Neuron (in vitro differentiated cells): ENCODE data around the gene COL5A2.

Experiments
- H2AFZ ChIP-seq: one replicate; pipeline ENCODE4 v1.6.1; 2013; ENCODE audit warnings: low read depth, mild to moderate bottlenecking, inconsistent platforms, low read length, moderate library complexity
- H3K27me3 ChIP-seq: one replicate; pipeline ENCODE4 v1.6.1; 2013; ENCODE audit warnings: low read length; ENCODE audit not compliant: insufficient read depth
- H3K36me3 ChIP-seq: one replicate; pipeline ENCODE4 v1.6.1; 2013; ENCODE audit warnings: low read length; ENCODE audit not compliant: insufficient read depth
- H3K4me1 ChIP-seq: one replicate; pipeline ENCODE4 v1.6.1; 2013; ENCODE audit warnings: low read length; ENCODE audit not compliant: insufficient read depth
- H3K4me3 ChIP-seq: 2 replicates; pipeline ENCODE4 v1.5.1; 2013; ENCODE audit warnings: mild to moderate bottlenecking, low read length, moderate library complexity
- H3K9me3 ChIP-seq: one replicate; pipeline ENCODE4 v1.6.1; 2013; ENCODE audit warnings: low read length

The COL5A2 gene

GRCh38 chr2:189128970-189129369 lies 50.6 kb downstream of the COL5A2 start:
- H3K4me1 ChIP-seq = no peaks in the 10 kb centered on the region
- H2AFZ ChIP-seq = no peak overlapping the region
- H3K4me3 ChIP-seq = no peak overlapping the region
- H3K9me3 ChIP-seq = no peaks in the 10 kb centered on the region
- no peaks in the 10 kb centered on the region for H3K36me3 ChIP-seq
- H3K27me3 ChIP-seq = no peaks in the 10 kb centered on the region

DNA sequence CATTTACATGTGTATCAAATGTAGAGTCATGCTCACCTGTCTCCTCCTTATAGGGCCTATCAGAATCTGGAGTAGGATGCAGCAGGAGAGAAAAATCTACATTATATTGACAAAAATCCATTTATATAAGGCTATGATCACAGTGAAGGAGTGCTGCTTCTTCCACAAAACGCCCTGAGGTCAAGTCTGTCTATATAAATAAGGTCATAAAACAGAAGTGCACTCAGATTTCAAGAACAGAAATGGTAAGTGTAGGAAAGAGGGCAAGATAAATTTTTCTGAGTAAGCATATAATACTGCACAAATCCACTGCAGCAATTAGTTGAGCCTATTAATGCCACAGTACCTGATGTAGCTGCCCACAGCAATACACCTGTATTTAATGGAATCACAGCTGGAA lies 51.8 kb downstream of the COL5A2 start:
- Histone ChIP-seq H3K27me3 (no peaks in the 10 kb centered on the region), H2AFZ (no peak overlapping the region), H3K9me3 (no peaks in the 10 kb centered on the region), H3K4me1 (no peaks in the 10 kb centered on the region), H3K4me3 (no peak overlapping the region), H3K36me3 (no peaks in the 10 kb centered on the region)

DNA sequence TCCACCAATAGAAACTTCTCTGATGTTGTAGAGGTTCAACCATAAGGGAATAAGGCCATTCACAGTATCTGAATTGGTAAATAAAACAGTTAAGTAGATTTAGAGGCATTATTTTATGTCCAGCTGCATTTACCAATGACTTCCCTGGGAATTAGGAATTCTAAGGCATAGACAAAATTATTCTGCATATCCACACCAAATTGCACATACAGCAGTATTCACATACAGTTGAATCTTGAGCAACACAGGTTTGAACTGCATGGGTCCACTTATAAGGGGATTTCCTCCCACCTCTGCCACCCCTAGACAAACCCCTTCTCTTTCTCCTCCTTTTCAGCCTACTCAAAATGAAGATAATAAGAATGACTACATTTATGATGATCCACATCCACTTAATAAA lies 54.4 kb downstream of the COL5A2 start:
- H3K4me3 ChIP-seq = no peak overlapping the region
- H3K4me1 ChIP-seq = no peaks in the 10 kb centered on the region
- no peaks in the 10 kb centered on the region for H3K27me3 ChIP-seq
- no peaks in the 10 kb centered on the region for H3K36me3 ChIP-seq
- no peaks in the 10 kb centered on the region for H3K9me3 ChIP-seq
- no peak overlapping the region for H2AFZ ChIP-seq

DNA sequence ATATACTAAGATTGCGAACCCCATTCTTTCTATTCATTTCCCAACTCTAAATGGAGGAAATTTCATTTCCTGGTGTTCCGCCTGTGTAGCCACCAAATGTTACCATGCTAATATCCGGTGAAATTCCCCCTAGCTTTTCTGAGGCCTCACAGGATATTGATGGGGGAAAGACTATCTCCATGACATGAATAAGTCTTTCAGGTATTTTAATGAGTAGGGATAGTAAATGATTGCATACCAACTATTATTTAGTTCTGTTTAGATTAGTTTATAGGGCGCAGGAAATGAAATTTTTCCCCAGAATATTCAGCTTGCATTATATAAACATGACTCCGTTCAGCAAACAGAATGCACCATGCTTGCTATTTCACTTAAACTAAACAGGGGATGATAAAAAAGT lies 55.4 kb downstream of the COL5A2 start:
- no peaks in the 10 kb centered on the region for H3K27me3 ChIP-seq
- H3K4me1 ChIP-seq = no peaks in the 10 kb centered on the region
- no peak overlapping the region for H2AFZ ChIP-seq
- no peaks in the 10 kb centered on the region for H3K36me3 ChIP-seq
- H3K9me3 ChIP-seq = no peaks in the 10 kb centered on the region
- H3K4me3 ChIP-seq = no peak overlapping the region

- Histone ChIP-seq H2AFZ (no peak overlapping the region), H3K4me1 (peaks cover 13% of the 10 kb centered on the region), H3K36me3 (no peaks in the 10 kb centered on the region), H3K4me3 (no peak overlapping the region), H3K27me3 (no peaks in the 10 kb centered on the region), H3K9me3 (no peaks in the 10 kb centered on the region)
These were observed 61.2 kb downstream of the COL5A2 start for GRCh38 chr2:189118386-189118785.

GRCh38 chr2:189116979-189117378 lies 62.6 kb downstream of the COL5A2 start:
- peaks cover 13% of the 10 kb centered on the region for H3K4me1 ChIP-seq
- H3K27me3 ChIP-seq = no peaks in the 10 kb centered on the region
- H3K9me3 ChIP-seq = no peaks in the 10 kb centered on the region
- no peak overlapping the region for H2AFZ ChIP-seq
- no peak overlapping the region for H3K4me3 ChIP-seq
- no peaks in the 10 kb centered on the region for H3K36me3 ChIP-seq

DNA sequence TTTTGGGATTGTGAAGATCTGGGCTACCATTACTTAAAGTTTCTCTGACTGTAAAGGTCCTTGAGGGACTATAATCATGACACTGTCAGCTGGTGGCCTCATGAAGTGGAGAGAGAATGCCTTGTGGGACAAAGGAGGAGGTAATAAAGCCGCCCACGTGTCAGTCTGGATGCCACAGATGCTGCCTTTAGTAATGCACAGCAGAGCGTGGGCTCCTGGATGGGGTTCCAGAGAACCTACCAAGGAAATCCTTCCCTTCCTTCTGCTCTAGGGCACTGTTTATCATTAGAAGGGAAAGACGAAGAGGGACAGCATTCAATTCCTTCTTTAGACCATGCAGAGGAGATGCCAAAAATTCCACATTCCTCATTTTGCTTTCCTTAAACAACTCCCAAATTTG lies 63.5 kb downstream of the COL5A2 start:
- Histone ChIP-seq H2AFZ (no peak overlapping the region), H3K27me3 (no peaks in the 10 kb centered on the region), H3K4me3 (no peak overlapping the region), H3K36me3 (no peaks in the 10 kb centered on the region), H3K9me3 (no peaks in the 10 kb centered on the region), H3K4me1 (peaks cover 13% of the 10 kb centered on the region)

- Histone ChIP-seq H3K36me3 (no peaks in the 10 kb centered on the region), H3K4me1 (peaks cover 14% of the 10 kb centered on the region), H3K9me3 (no peaks in the 10 kb centered on the region), H2AFZ (no peak overlapping the region), H3K4me3 (no peak overlapping the region), H3K27me3 (no peaks in the 10 kb centered on the region)
These were observed 64.4 kb downstream of the COL5A2 start for GRCh38 chr2:189115126-189115525.

DNA sequence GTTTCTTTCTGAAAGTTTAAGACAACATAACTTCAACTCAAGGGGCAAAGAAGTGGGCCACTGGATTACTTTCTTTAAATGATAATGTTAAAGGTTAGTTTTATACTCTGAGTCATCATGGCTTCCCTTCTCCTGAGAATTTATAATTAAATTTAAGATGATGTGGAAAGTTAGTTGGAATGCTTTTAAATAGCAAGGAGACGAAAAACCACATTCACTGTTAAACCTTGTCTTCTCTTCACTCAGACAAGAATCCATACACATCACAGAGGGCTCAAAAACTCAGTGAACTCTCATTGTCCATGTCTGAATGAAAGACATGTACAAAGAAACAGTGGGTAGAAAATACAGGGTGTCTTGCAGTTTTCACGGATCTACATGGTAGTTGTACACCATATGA lies 65.6 kb downstream of the COL5A2 start:
- no peak overlapping the region for H2AFZ ChIP-seq
- no peaks in the 10 kb centered on the region for H3K9me3 ChIP-seq
- H3K4me3 ChIP-seq = no peak overlapping the region
- peaks cover 15% of the 10 kb centered on the region for H3K4me1 ChIP-seq
- no peaks in the 10 kb centered on the region for H3K36me3 ChIP-seq
- H3K27me3 ChIP-seq = no peaks in the 10 kb centered on the region

DNA sequence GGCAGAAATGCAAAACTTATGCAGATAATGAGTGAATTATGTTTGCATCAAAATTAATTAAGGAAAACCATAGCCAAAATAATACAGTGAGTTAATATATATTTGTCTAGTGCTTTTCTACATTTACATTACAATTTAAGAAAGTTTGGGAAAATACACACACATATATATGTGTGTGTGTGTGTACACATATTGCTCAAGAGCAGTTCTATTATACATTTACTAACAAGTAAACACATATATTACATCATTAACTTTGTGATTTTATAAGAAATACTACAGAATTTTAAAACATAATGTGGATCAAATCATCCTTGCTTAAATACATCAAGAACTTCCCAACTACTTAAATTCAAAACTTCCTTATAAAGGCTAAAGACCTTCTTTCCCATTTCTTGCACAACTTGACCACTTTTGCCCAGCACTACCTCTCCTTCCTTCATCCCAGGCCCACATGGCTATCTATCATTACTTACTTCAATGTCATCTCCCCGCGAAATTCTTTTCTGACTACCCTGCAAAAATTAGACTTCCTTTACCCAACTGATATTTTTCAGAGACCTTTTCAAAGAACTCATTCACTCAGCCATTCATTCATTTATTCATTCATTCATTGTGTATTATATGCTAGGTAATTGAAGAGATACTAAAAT lies 68.4 kb downstream of the COL5A2 start:
- H3K4me3 ChIP-seq = no peak overlapping the region
- no peaks in the 10 kb centered on the region for H3K36me3 ChIP-seq
- no peak overlapping the region for H2AFZ ChIP-seq
- H3K27me3 ChIP-seq = no peaks in the 10 kb centered on the region
- peaks cover 11% of the 10 kb centered on the region for H3K4me1 ChIP-seq
- H3K9me3 ChIP-seq = no peaks in the 10 kb centered on the region

DNA sequence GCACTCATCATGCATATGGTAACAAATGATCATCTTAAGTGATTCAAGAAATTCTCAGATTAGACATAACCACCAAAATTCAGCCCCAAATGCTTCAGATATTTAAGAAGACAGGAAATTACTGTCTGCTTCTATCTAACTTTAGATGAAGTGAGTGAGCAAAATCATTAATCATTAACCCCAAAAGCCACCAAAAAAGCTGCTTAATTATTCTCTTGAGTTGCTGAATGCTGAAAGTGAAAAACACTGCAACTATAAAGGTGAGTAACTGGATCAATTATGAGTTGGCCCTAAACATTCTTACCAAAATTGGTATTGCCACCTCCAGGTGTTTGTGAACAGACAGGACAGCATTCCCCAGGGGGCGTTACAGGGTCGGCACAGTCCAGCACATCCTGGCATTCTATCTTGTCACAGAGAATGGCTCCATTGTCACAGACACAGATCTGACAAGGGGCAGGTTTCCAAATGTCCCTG lies 69.6 kb downstream of the COL5A2 start:
- no peaks in the 10 kb centered on the region for H3K27me3 ChIP-seq
- H3K4me3 ChIP-seq = no peak overlapping the region
- H3K36me3 ChIP-seq = no peaks in the 10 kb centered on the region
- no peaks in the 10 kb centered on the region for H3K9me3 ChIP-seq
- peaks cover 11% of the 10 kb centered on the region for H3K4me1 ChIP-seq
- no peak overlapping the region for H2AFZ ChIP-seq

DNA sequence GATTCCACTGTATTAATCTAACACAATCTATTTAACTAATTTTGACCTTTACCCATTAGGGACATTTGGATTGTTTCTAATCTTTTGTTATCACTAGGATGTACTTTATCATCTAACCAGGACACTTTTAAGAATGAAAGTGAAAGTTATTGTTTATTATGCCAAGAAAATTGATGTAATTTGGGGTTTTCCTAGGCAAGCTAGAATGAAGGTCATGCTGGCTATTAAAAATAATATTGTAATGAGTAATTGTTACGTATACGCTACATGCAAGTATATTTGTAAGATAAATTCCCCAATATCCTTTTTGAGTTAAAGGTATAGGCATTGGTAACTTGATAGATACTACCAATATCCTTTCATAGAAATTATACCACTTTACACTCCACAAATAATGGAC lies 74.6 kb downstream of the COL5A2 start:
- Histone ChIP-seq H3K36me3 (no peaks in the 10 kb centered on the region), H3K4me1 (no peaks in the 10 kb centered on the region), H2AFZ (no peak overlapping the region), H3K27me3 (no peaks in the 10 kb centered on the region), H3K4me3 (no peak overlapping the region), H3K9me3 (no peaks in the 10 kb centered on the region)

DNA sequence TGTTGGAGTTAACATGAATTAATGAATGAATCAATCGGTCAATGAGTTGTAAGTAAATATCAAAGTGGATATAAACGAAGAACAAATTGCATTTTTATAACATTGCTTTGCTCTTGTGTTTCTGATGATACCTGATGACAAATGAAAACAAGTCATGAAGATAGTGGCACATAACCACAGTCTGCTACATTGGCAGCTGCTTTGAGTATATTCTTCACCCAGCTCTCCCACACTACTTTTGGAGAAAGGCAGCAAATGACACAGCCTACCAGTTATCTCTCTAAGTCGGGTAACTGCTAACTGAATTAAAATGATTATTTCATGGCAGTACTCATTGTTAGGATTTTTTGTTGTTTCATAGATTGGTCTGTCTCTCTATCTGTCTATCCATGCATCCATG lies 76.8 kb downstream of the COL5A2 start:
- no peaks in the 10 kb centered on the region for H3K4me1 ChIP-seq
- no peaks in the 10 kb centered on the region for H3K27me3 ChIP-seq
- H2AFZ ChIP-seq = no peak overlapping the region
- no peaks in the 10 kb centered on the region for H3K36me3 ChIP-seq
- H3K4me3 ChIP-seq = no peak overlapping the region
- H3K9me3 ChIP-seq = no peaks in the 10 kb centered on the region

GRCh38 chr2:189097934-189098333 lies 81.6 kb downstream of the COL5A2 start:
- H3K9me3 ChIP-seq = no peaks in the 10 kb centered on the region
- no peak overlapping the region for H3K4me3 ChIP-seq
- no peaks in the 10 kb centered on the region for H3K36me3 ChIP-seq
- no peak overlapping the region for H2AFZ ChIP-seq
- no peaks in the 10 kb centered on the region for H3K4me1 ChIP-seq
- H3K27me3 ChIP-seq = no peaks in the 10 kb centered on the region
